GM23338 (cell line): ENCODE data around the gene TFEB. TPM values are rescaled to one million over a fixed set of nuclear protein-coding genes. Genes with fewer than 3 reads are reported as not detected.

ENCODE experiments used
- ATAC-seq: fragments of 200-7000 bp; cut with Tn5 transposase; 3 replicates; pipeline ENCODE4 v1.9.1; 2020
- DNase-seq: peaks from one replicate; pipeline ENCODE4 v3.0.0-alpha.2; 2015; ENCODE audit warnings: low spot score
- H2AFZ ChIP-seq: fragments of 200-600 bp; sonication (generic); 2 replicates; pipeline ENCODE4 v1.8.0; 2016; ENCODE audit warnings: antibody characterized with exemption, mild to moderate bottlenecking, moderate library complexity
- H3F3A ChIP-seq: fragments of 200-600 bp; sonication (generic); replicated peaks from 2 replicates; pipeline ENCODE4 v1.8.0; 2017; ENCODE audit warnings: antibody characterized with exemption, mixed run types, low read depth
- H3K27ac ChIP-seq: fragments of 200-600 bp; sonication (generic); 2 replicates; pipeline ENCODE4 v1.6.1; 2016; ENCODE audit warnings: low read depth
- H3K27me3 ChIP-seq: fragments of 200-600 bp; sonication (generic); 2 replicates; pipeline ENCODE4 v1.8.0; 2016; ENCODE audit warnings: mild to moderate bottlenecking, mixed run types, moderate library complexity; ENCODE audit not compliant: insufficient read depth
- H3K36me3 ChIP-seq: fragments of 200-600 bp; sonication (generic); 2 replicates; pipeline ENCODE4 v1.8.0; 2016; ENCODE audit warnings: mild to moderate bottlenecking; ENCODE audit not compliant: insufficient read depth
- H3K4me1 ChIP-seq: fragments of 200-600 bp; sonication (generic); 2 replicates; pipeline ENCODE4 v1.8.0; 2016; ENCODE audit warnings: mild to moderate bottlenecking, moderate library complexity; ENCODE audit not compliant: insufficient read depth
- H3K4me2 ChIP-seq: fragments of 200-600 bp; sonication (generic); 2 replicates; pipeline ENCODE4 v1.7.1; 2017; ENCODE audit warnings: mixed run types
- H3K4me3 ChIP-seq: fragments of 200-600 bp; sonication (generic); 2 replicates; pipeline ENCODE4 v1.6.1; 2016; ENCODE audit warnings: mixed run types
- H3K79me2 ChIP-seq: fragments of 200-600 bp; sonication (generic); replicated peaks from 2 replicates; pipeline ENCODE4 v1.8.0; 2017; ENCODE audit warnings: mild to moderate bottlenecking; ENCODE audit not compliant: insufficient read depth
- H3K9me2 ChIP-seq: fragments of 200-600 bp; sonication (generic); 2 replicates; pipeline ENCODE4 v1.8.0; 2017; ENCODE audit not compliant: insufficient read depth
- H4K20me1 ChIP-seq: fragments of 200-600 bp; sonication (generic); replicated peaks from 2 replicates; pipeline ENCODE4 v1.8.0; 2017; ENCODE audit warnings: mild to moderate bottlenecking; ENCODE audit not compliant: insufficient read depth
- H3K27ac Mint-ChIP-seq: 2 replicates; pipeline ENCODE4 v1.8.0; 2020; ENCODE audit warnings: inconsistent platforms, mild to moderate bottlenecking, moderate library complexity, mixed read lengths
- H3K27me3 Mint-ChIP-seq: 3 replicates; pipeline ENCODE4 v1.8.0; 2022; ENCODE audit warnings: low read depth, mild to moderate bottlenecking, moderate library complexity, mixed read lengths, inconsistent platforms; ENCODE audit not compliant: insufficient read depth, poor library complexity
- H3K36me3 Mint-ChIP-seq: 3 replicates; pipeline ENCODE4 v1.8.0; 2021; ENCODE audit warnings: low read depth, mild to moderate bottlenecking, inconsistent platforms, moderate library complexity, mixed read lengths
- H3K4me1 Mint-ChIP-seq: 3 replicates; pipeline ENCODE4 v1.8.0; 2020; ENCODE audit warnings: mild to moderate bottlenecking, inconsistent platforms, mixed read lengths
- H3K4me3 Mint-ChIP-seq: 3 replicates; pipeline ENCODE4 v1.8.0; 2021; ENCODE audit warnings: moderate library complexity, mild to moderate bottlenecking, inconsistent platforms, mixed read lengths
- H3K9me3 Mint-ChIP-seq: 3 replicates; pipeline ENCODE4 v1.8.0; 2020; ENCODE audit warnings: moderate library complexity, mild to moderate bottlenecking, inconsistent platforms, mixed read lengths
- CREB1 ChIP-seq: fragments of 250-450 bp; sonication (Bioruptor Pico); IDR thresholded peaks from 2 replicates; pipeline ENCODE4 v1.5.0; 2020; ENCODE audit warnings: low read depth, mild to moderate bottlenecking, moderate library complexity
- CTCF ChIP-seq, 2 experiments: fragments of 200-600 bp in 1 of 2; sonication (generic) in 1 of 2; conservative IDR thresholded peaks; 2 replicates each; pipeline versions ENCODE4 v1.5.1 to v1.6.1; 2016 to 2017; ENCODE audit warnings: antibody characterized with exemption in 2 of 2, low read depth in 2 of 2, mild to moderate bottlenecking in 2 of 2, moderate library complexity in 1 of 2
- ETS1 ChIP-seq: IDR thresholded peaks from 2 replicates; pipeline ENCODE4 v1.6.1; 2016; ENCODE audit warnings: antibody characterized with exemption
- EZH2 ChIP-seq: fragments of 200-600 bp; sonication (generic); IDR thresholded peaks from one replicate; pipeline ENCODE4 v1.8.0; 2017; ENCODE audit warnings: antibody characterized with exemption, mild to moderate bottlenecking, low read depth; ENCODE audit not compliant: unreplicated experiment
- JUNB ChIP-seq: IDR thresholded peaks from one replicate; pipeline ENCODE4 v1.6.1; 2016; ENCODE audit warnings: antibody characterized with exemption; ENCODE audit not compliant: unreplicated experiment
- NANOG ChIP-seq: IDR thresholded peaks from 2 replicates; pipeline ENCODE4 v1.6.1; 2016; ENCODE audit warnings: antibody characterized with exemption, borderline replicate concordance
- STAT1 ChIP-seq: IDR thresholded peaks from one replicate; pipeline ENCODE4 v1.6.1; 2016; ENCODE audit warnings: antibody characterized with exemption; ENCODE audit not compliant: unreplicated experiment
- ZNF114 ChIP-seq: fragments of 250-450 bp; sonication (Bioruptor Pico); IDR thresholded peaks from 2 replicates; pipeline ENCODE4 v1.5.0; 2020; ENCODE audit warnings: mild to moderate bottlenecking, moderate library complexity
- polyA plus RNA-seq: library from polyadenylated mRNA; unstranded; fragments of >200 nt; fragmentation: Nextera tagmentation; extraction: Ambion mirVana; gene quantifications from 2 replicates; pipeline ENCODE4 v1.2.1, GENCODE V29; 2016
- total RNA-seq: library from RNA; depleted of rRNA; stranded (reverse); fragments of >200 nt; shearing (Covaris generic); gene quantifications from 2 replicates; pipeline ENCODE4 v1.2.3, GENCODE V29; 2014

Gene TFEB
- total and polyA plus RNA-seq, 2 experiments from 2014 or later, result 1.3 to 4.3 TPM

GRCh38 chr6:41657131-41658094, 78.0 kb downstream of the TFEB start (continued):
- TF ChIP-seq CTCF (conservative IDR thresholded peaks at IDR 0.05; ENCODE audit: low read depth in 2 of 2), result no peak
- no peak for TF ChIP-seq STAT1
- no peak for TF ChIP-seq NANOG

- TF ChIP-seq ETS1 (no peak), JUNB (no peak), EZH2 (no peak)
- H3K9me3 Mint-ChIP-seq, result no peaks in the 10 kb centered on the region; the same call in 2 of the 3 replicates
- DNase-seq, result peak; percentile 34
- Histone ChIP-seq H3K4me1 (peaks cover 3% of the 10 kb centered on the region; the same call in 1 of the 2 replicates), H3K9me2 (no peaks in the 10 kb centered on the region), H3K27ac (no peak overlapping the region), H3K4me2 (no peak overlapping the region), H3K36me3 (no peaks in the 10 kb centered on the region), H3K4me3 (no peak overlapping the region), H3K79me2 (no peaks in the 10 kb centered on the region), H3F3A (no peaks in the 10 kb centered on the region), H3K27me3 (no peaks in the 10 kb centered on the region), H4K20me1 (no peaks in the 10 kb centered on the region), H2AFZ (no peak overlapping the region; the same call in 1 of the 2 replicates)
- peak overlapping the region; percentile 8 for H3K27ac Mint-ChIP-seq
- peaks cover 16% of the 10 kb centered on the region for H3K36me3 Mint-ChIP-seq
- H3K4me3 Mint-ChIP-seq, result no peak overlapping the region; the same call in 2 of the 3 replicates
- H3K27me3 Mint-ChIP-seq, result peaks cover 23% of the 10 kb centered on the region
- ATAC-seq, result peak; percentile 52
- peaks cover 25% of the 10 kb centered on the region for H3K4me1 Mint-ChIP-seq
Observed at GRCh38 chr6:41656002-41656691, 79.3 kb downstream of the TFEB start.

- Histone ChIP-seq H3K4me3 (no peak overlapping the region), H3K4me1 (peaks cover 3% of the 10 kb centered on the region; the same call in 1 of the 2 replicates), H2AFZ (no peak overlapping the region), H4K20me1 (no peaks in the 10 kb centered on the region), H3K9me2 (no peaks in the 10 kb centered on the region), H3K79me2 (no peaks in the 10 kb centered on the region), H3K36me3 (no peaks in the 10 kb centered on the region), H3K27ac (0 out of 2 replicates have a peak overlapping the region, but pooled peaks have one; percentile 19), H3K4me2 (no peak overlapping the region), H3F3A (no peaks in the 10 kb centered on the region), H3K27me3 (no peaks in the 10 kb centered on the region)
- H3K27ac Mint-ChIP-seq, result no peak overlapping the region
- ATAC-seq (peak; percentile 10; the same call in 1 of the 3 replicates), DNase-seq (no peak)
- H3K36me3 Mint-ChIP-seq, result peaks cover 18% of the 10 kb centered on the region
- H3K4me3 Mint-ChIP-seq, result no peak overlapping the region
- peaks cover 23% of the 10 kb centered on the region for H3K27me3 Mint-ChIP-seq
- H3K4me1 Mint-ChIP-seq, result peaks cover 25% of the 10 kb centered on the region
- no peaks in the 10 kb centered on the region; the same call in 2 of the 3 replicates for H3K9me3 Mint-ChIP-seq
- TF ChIP-seq CREB1, result no peak
- TF ChIP-seq CTCF (conservative IDR thresholded peaks at IDR 0.05; ENCODE audit: low read depth in 2 of 2), result no peak
- no peak for TF ChIP-seq ZNF114 (CRISPR knock-in tag)
Observed at GRCh38 chr6:41655646-41656001, 79.8 kb downstream of the TFEB start.
